HL-60 (cell line): ENCODE data around the gene POP7.

Source experiments
- CTCF ChIP-seq: IDR thresholded peaks from one replicate; pipeline ENCODE4 v1.5.1; 2011; ENCODE audit warnings: low read length, control low read depth, inconsistent platforms; ENCODE audit not compliant: insufficient read depth
- SPI1 ChIP-seq: IDR thresholded peaks from 2 replicates; pipeline ENCODE4 v1.6.1; 2012; ENCODE audit warnings: low read depth, mild to moderate bottlenecking, borderline replicate concordance

DNA sequence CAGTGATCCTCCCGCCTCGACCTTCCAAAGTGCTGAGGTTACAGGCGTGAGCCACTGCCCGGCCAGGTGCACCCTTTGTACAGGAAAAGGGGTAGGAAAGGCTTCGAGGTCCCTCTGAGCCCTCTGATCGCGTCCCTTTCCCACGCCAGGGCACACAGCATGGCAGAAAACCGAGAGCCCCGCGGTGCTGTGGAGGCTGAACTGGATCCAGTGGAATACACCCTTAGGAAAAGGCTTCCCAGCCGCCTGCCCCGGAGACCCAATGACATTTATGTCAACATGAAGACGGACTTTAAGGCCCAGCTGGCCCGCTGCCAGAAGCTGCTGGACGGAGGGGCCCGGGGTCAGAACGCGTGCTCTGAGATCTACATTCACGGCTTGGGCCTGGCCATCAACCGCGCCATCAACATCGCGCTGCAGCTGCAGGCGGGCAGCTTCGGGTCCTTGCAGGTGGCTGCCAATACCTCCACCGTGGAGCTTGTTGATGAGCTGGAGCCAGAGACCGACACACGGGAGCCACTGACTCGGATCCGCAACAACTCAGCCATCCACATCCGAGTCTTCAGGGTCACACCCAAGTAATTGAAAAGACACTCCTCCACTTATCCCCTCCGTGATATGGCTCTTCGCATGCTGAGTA is 871 bp downstream of the POP7 start:
- TF ChIP-seq CTCF (no peak), SPI1 (no peak)
